Measurements from ENCODE around the gene RNF207. TPM values are rescaled to one million over a fixed set of nuclear protein-coding genes. Genes with fewer than 3 reads are reported as not detected.

Gene RNF207
- total and polyA plus RNA-seq, 10 of the 15 experiments (the other 5 are each of a cell fraction or from before 2014, with no cell fraction given): 1.7 to 36.4 (median 13.1) TPM

- FAIRE-seq: no peak
- peaks cover 23 to 30% of the 10 kb centered on the region in 2 experiments for H3K36me3 ChIP-seq (ENCODE audit: control insufficient read depth in 2 of 2, insufficient read depth in 2 of 2, low read length in 1 of 2)
- WGBS (ENCODE audit: insufficient coverage, insufficient replicate concordance, low lambda C conversion rate, missing lambda C conversion rate): 100% methylated on average over 6 of the region's 6 CpGs
Observed at GRCh38 chr1:6222636-6223035, 16.7 kb downstream of the RNF207 start.

More at GRCh38 chr1:6222636-6223035, 16.7 kb downstream of the RNF207 start:
- ChIA-PET RAD21 (ENCODE audit: unreplicated experiment) (no interaction called here), POLR2A (no interaction called here), SMC1A (ENCODE audit: uncharacterized antibody, unreplicated experiment) (no interaction called here), CTCF (no interaction called here)
- Histone ChIP-seq H4K20me1 (ENCODE audit: control insufficient read depth, insufficient read depth) (no peaks in the 10 kb centered on the region), H3K27me3 (replicated peaks in 1 of 2; ENCODE audit: control insufficient read depth in 2 of 2, insufficient read depth in 2 of 2, low read length in 1 of 2) (no peaks in the 10 kb centered on the region), H3K27ac (ENCODE audit: control insufficient read depth, insufficient read depth) (no peak overlapping the region), H3K9ac (ENCODE audit: control insufficient read depth, insufficient read depth, low read length) (no peak overlapping the region), H3K79me2 (ENCODE audit: control insufficient read depth, insufficient read depth, low read length) (no peaks in the 10 kb centered on the region), H3K4me2 (ENCODE audit: control insufficient read depth, insufficient read depth) (no peak overlapping the region), H2AFZ (ENCODE audit: control insufficient read depth, low read depth, low read length) (no peak overlapping the region), H3K9me3 (replicated peaks; ENCODE audit: control insufficient read depth, insufficient read depth, low read length) (no peaks in the 10 kb centered on the region), H3K4me1 (ENCODE audit: control insufficient read depth, insufficient read depth, low read length) (no peaks in the 10 kb centered on the region), H3K4me3 (no peak overlapping the region)
- TF ChIP-seq MTA3 (IDR thresholded peaks at IDR 0.05; ENCODE audit: borderline replicate concordance, low read length) (no peak), NFIC (IDR thresholded peaks at IDR 0.05; ENCODE audit: low read depth, low read length) (no peak), YY1 (IDR thresholded peaks at IDR 0.05; ENCODE audit: low read depth, low read length) (no peak), SP1 (IDR thresholded peaks at IDR 0.05; ENCODE audit: low read depth, low read length) (no peak), NFYA (IDR thresholded peaks at IDR 0.05; ENCODE audit: borderline replicate concordance, low read depth, low read length) (no peak), NKRF (conservative IDR thresholded peaks at IDR 0.05) (no peak), NRF1 (conservative IDR thresholded peaks at IDR 0.05; ENCODE audit: low read depth, low read length) (no peak), TCF7 (IDR thresholded peaks at IDR 0.05; ENCODE audit: borderline replicate concordance) (no peak), JUND (IDR thresholded peaks at IDR 0.05; ENCODE audit: low read depth, low read length) (no peak), CHD2 (IDR thresholded peaks at IDR 0.05; ENCODE audit: borderline replicate concordance, low read depth, low read length) (no peak), FOXK2 (IDR thresholded peaks at IDR 0.05) (no peak), POLR2AphosphoS5 (IDR thresholded peaks at IDR 0.05; ENCODE audit: low read length) (no peak), SMAD5 (IDR thresholded peaks at IDR 0.05; ENCODE audit: low read depth) (no peak), IRF4 (IDR thresholded peaks at IDR 0.05; ENCODE audit: low read depth, low read length) (no peak)
- in situ Hi-C loops (cut with MboI) (no loop called here), intact Hi-C loops (cut with micrococcal nuclease; ENCODE audit: unreplicated experiment) (no loop called here)
- no peak for ATAC-seq
- no peak for DNase-seq (ENCODE audit: low read depth, low spot score)
- BruUV-seq (replicated peaks): no TSS peak

Data from GM12878 (cell line).